ENCODE measurements around the gene TNNT3.

- no peak for TF ChIP-seq POLR2A (IDR thresholded peaks at IDR 0.05)
- no peak for TF ChIP-seq CTCF (IDR thresholded peaks at IDR 0.05)
Measured at GRCh38 chr11:1930462-1930830, 10.9 kb downstream of the TNNT3 start.
